OCI-LY3 (cell line): Measurements from ENCODE around the gene ZNF839.

Experiments
- CTCF ChIP-seq: fragments of 200-600, 300-600 bp; sonication (generic); IDR thresholded peaks from 2 replicates; pipeline ENCODE4 v1.5.1; 2014; ENCODE audit warnings: antibody characterized with exemption, low read length, low read depth
- EZH2phosphoT487 ChIP-seq: fragments of 200-600 bp; shearing (Covaris generic); IDR thresholded peaks from 2 replicates; pipeline ENCODE4 v1.6.1; 2018; ENCODE audit warnings: antibody characterized with exemption, mixed run types, low read depth

- TF ChIP-seq CTCF (no peak), EZH2phosphoT487 (no peak)
These were observed 717 bp upstream of the ZNF839 start for GRCh38 chr14:102318781-102319276.
